ELR (cell line): ENCODE results near the gene NUDT1.

ENCODE experiments used
- DNase-seq: peaks from one replicate; pipeline ENCODE4 v3.0.0-alpha.2; 2015; ENCODE audit warnings: low read depth

The NUDT1 gene

GRCh38 chr7:2224934-2225333, 17.1 kb upstream of the NUDT1 start:
- no peak for DNase-seq

GRCh38 chr7:2225336-2225735, 16.7 kb upstream of the NUDT1 start:
- DNase-seq, result no peak

GRCh38 chr7:2225830-2226229, 16.2 kb upstream of the NUDT1 start:
- DNase-seq, result no peak

- DNase-seq, result no peak
These were observed 14.3 kb upstream of the NUDT1 start for GRCh38 chr7:2227699-2228098.

DNA sequence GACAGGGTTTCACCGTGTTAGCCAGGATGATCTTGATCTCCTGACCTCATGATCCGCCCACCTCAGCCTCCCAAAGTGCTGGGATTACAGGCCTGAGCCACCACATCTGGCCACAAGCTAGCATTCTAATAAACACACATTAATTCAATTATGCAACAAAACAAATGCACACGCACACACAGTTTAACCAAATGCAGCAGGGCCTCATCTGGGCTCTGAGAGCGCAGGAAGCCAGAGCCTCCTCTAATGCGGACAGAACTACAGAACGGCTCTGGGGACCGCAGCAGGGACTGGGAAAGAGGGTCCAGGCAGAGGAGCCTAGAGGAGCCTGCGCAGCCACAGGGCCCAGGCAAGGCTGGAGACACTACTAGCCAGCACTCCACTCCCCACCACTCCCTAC, 13.1 kb upstream of the NUDT1 start:
- no peak for DNase-seq

- no peak for DNase-seq
These were observed 12.6 kb upstream of the NUDT1 start for GRCh38 chr7:2229467-2229866.

GRCh38 chr7:2230226-2230625, 11.8 kb upstream of the NUDT1 start:
- no peak for DNase-seq

- no peak for DNase-seq
These were observed 11.1 kb upstream of the NUDT1 start for GRCh38 chr7:2230882-2231281.

- DNase-seq, result peak; percentile 57
These were observed 9.8 kb upstream of the NUDT1 start for GRCh38 chr7:2231992-2232765.

DNA sequence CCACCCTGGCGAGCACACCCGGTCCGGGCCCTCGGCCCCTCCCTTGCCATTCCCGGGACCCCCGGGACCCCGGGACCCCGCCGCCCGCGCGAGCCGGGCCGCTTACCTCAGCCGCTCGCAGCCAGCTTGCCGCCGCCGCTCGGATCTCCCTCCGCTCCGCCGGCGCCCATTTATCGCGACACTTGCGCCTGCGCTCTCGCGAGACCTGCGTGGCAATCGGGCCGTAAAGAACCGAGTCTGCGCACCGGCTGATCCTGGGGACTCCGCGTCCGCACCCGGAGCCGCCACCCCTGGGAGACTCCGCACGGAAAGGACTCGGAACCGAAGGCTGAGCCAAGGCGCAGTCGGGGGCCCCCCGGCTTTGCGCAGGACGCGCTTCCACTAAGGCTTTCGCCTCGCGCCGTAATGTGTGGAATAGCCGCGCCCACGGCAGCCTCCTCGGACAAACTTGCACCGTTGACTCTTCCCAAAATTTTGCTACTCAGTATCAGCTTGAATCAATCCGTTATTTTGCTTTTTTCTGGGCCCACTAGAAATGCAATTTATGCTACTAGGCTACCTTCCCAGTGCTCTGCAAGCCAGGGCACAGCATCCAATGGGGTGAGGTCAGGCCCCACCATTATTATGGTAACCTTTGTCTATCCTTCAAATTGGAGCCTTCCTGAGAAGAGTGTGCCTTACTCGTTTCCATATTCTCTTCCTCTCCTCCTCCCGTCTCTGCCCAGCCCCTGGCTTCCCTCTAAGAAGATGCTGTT, 9.1 kb upstream of the NUDT1 start, which contains the start of gene MAD1L1:
TSS of gene MAD1L1 (minus strand) at position 180 of the 755 bp plus-strand sequence. CDS start 2,812 bp downstream, outside the sequence.
- DNase-seq, result peak; percentile 97

DNA sequence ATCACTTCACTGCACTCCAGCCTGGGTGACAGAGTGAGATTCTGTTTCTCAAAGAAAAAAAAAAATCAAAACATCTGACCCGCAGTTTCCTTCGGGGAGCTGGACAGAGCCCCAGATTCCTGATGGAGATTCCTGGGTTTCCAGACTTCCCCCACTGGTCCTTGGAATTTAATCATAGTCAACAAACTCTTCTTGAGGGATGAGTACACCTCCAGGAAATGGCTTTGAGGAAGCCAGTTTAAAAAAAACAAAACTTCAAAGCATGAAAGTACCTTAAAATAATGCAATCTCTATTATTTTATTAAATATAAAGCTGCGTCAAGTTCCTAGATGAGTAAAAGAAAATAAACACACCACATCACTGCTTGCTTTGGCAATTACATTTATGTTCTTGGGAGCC, 8.1 kb upstream of the NUDT1 start:
- peak; percentile 31 for DNase-seq

GRCh38 chr7:2237109-2237602, 4.9 kb upstream of the NUDT1 start:
- DNase-seq, result no peak

GRCh38 chr7:2239242-2239641, 2.8 kb upstream of the NUDT1 start:
- DNase-seq, result no peak

DNA sequence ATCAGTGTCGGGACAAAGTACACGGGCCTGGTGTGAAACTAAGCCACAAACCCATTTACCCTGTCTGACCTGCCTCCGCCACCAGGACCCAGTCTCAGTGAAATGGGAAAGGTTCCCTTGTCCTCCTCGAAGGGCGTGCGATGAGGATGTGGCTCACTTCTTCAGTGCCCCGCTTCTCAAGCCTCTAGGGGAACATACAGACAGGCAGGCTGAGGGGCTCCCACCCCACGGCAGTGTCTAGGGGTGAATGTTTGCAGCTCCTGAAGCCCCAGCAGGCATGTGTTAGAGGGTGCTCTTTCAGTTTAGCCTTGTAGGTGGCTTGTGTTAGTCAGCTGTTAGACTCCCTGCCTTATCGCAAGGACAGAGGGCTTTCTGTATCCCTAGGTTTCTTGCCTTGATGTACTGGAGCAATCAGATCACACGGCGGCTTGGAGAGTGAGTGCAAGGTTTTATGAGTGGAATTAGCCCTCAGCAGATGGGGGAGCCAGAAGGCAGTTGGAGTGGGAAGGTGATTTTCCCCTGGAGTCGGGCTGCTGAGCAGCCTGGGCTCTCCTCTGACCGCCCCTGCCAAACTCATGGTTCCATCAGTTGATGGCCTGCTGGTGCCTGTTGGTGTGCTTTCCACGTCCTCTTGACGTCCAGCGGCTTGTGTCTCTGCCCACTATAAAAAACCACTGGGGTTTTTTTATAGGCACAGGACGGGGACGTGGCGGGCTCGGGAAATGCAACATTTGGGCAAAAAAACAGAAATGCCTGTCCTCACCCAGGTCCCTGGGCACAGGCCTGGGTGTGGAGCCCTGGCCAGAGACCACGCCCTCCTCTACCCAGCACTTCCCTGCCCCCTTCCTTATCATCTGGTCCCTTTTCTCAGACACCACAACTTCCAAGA, 759 bp downstream of the NUDT1 start:
- DNase-seq, result peak; percentile 69

GRCh38 chr7:2243458-2243857, 1.4 kb downstream of the NUDT1 start:
- no peak for DNase-seq

DNA sequence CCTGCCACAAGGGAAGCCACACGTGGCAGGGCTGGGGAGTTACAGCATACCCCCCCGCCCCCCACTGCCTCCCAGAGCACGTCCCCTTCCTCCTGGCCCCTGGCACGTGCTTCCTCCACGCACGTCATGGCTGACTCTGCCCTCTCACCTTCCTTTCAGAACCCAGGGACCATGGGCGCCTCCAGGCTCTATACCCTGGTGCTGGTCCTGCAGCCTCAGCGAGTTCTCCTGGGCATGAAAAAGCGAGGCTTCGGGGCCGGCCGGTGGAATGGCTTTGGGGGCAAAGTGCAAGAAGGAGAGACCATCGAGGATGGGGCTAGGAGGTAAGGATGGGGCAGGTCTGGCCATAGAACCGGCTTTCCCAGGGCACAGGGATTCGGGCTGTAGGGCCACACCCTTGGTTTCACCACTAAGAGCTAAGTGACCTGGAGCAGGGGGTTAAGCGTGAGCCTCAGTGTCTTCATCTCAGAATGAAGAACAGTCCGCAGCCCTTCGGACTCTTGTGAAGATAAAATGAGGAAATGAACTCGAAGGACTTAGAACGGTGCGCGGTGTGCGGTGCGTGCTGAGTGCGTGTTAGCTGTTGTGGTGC, 2.5 kb downstream of the NUDT1 start:
- no peak for DNase-seq

GRCh38 chr7:2245883-2246675, 4.1 kb downstream of the NUDT1 start:
- DNase-seq, result no peak

GRCh38 chr7:2247141-2247995, 5.3 kb downstream of the NUDT1 start:
- peak; percentile 49 for DNase-seq

- DNase-seq, result peak; percentile 98
These were observed 7.1 kb downstream of the NUDT1 start for GRCh38 chr7:2248984-2249694.
